ENCODE measurements around the gene DPP3. TPM values are rescaled to one million over a fixed set of nuclear protein-coding genes. Genes with fewer than 3 reads are reported as not detected.

Gene DPP3
- total RNA-seq, 1 experiment from 2014 or later: 180 TPM

DNA sequence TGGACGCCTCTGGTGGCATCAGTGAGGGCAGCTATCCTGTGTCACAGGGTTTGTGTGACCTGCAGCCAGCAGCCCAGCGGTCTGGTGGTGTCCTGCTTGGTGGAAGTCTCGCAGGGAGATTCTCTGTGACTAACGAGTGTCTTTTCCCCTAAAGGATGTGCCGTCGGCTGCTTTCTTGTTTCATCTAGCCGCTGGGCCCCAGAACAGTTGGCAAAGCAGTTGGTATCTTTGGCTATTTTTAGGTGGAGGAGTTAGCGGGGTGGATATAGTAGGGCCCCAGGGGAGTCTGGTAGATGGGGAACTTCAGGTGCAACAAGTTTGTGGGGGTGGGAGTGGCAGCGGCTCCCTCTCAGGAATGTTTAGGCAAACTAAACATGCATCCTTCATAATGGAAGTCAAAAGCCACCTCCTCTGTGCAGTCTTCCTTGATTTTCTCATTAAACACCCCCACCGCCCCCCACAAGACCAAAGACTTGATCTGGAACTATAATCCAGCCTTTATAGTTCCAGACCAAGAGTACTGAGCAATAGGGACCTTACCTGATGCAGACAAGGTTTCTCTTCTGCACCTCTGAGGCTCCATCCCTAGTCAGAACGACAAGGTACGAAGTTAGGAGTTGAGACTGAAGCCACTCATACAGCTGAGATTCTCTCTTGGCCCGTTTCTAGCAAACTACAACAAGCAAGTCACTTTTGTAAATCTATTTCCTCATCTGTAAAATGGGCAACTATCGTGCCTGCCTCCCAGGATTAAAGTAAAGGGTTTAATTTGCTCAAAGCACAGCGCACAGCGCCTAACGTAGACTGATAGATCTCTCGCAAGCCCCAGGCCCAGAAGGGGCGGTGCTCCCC, 14.6 kb upstream of the DPP3 start:
- ChIA-PET CTCF (interaction anchor here (1.0 to 1.1 kb wide), 2 partner anchors 27 to 44 kb away, joined by 3 to 4 read pairs; partner anchors contain the start of gene MRPL11), POLR2A (no interaction called here)
- intact Hi-C loops (cut with micrococcal nuclease; ENCODE audit: unreplicated experiment): no loop called here
- Histone ChIP-seq H3K36me3 (ENCODE audit: control insufficient read depth, insufficient read depth, low read length) (no peaks in the 10 kb centered on the region), H3K4me3 (ENCODE audit: low read depth in 2 of 2, low read length in 2 of 2) (peak overlapping the region; percentile 70 to 82), H3K27me3 (ENCODE audit: control insufficient read depth, insufficient read depth, low read length) (no peaks in the 10 kb centered on the region), H3K27ac (ENCODE audit: low read length) (no peak overlapping the region), H3K4me1 (ENCODE audit: control insufficient read depth, insufficient read depth, low read length) (peaks cover 11% of the 10 kb centered on the region), H3K9me3 (ENCODE audit: control insufficient read depth, insufficient read depth, low read depth, low read length) (no peaks in the 10 kb centered on the region)
- DNase-seq (ENCODE audit: low read depth, low spot score) (no peak), ATAC-seq (no peak)
- in situ Hi-C loops (cut with HindIII; ENCODE audit: low pct_unique_long_range_greater_than_20kb, low sequenced_read_pairs): no loop called here
- TF ChIP-seq, protein P1, sequence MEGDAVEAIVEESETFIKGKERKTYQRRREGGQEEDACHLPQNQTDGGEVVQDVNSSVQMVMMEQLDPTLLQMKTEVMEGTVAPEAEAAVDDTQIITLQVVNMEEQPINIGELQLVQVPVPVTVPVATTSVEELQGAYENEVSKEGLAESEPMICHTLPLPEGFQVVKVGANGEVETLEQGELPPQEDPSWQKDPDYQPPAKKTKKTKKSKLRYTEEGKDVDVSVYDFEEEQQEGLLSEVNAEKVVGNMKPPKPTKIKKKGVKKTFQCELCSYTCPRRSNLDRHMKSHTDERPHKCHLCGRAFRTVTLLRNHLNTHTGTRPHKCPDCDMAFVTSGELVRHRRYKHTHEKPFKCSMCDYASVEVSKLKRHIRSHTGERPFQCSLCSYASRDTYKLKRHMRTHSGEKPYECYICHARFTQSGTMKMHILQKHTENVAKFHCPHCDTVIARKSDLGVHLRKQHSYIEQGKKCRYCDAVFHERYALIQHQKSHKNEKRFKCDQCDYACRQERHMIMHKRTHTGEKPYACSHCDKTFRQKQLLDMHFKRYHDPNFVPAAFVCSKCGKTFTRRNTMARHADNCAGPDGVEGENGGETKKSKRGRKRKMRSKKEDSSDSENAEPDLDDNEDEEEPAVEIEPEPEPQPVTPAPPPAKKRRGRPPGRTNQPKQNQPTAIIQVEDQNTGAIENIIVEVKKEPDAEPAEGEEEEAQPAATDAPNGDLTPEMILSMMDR (IDR thresholded peaks at IDR 0.05): no peak
- no peak for TF ChIP-seq SIN3A (IDR thresholded peaks at IDR 0.05; ENCODE audit: borderline replicate concordance, insufficient read depth, low read depth, low read length)
- TF ChIP-seq POLR2AphosphoS5 (IDR thresholded peaks at IDR 0.05; ENCODE audit: low read depth, low read length): no peak
- TF ChIP-seq, protein P2, sequence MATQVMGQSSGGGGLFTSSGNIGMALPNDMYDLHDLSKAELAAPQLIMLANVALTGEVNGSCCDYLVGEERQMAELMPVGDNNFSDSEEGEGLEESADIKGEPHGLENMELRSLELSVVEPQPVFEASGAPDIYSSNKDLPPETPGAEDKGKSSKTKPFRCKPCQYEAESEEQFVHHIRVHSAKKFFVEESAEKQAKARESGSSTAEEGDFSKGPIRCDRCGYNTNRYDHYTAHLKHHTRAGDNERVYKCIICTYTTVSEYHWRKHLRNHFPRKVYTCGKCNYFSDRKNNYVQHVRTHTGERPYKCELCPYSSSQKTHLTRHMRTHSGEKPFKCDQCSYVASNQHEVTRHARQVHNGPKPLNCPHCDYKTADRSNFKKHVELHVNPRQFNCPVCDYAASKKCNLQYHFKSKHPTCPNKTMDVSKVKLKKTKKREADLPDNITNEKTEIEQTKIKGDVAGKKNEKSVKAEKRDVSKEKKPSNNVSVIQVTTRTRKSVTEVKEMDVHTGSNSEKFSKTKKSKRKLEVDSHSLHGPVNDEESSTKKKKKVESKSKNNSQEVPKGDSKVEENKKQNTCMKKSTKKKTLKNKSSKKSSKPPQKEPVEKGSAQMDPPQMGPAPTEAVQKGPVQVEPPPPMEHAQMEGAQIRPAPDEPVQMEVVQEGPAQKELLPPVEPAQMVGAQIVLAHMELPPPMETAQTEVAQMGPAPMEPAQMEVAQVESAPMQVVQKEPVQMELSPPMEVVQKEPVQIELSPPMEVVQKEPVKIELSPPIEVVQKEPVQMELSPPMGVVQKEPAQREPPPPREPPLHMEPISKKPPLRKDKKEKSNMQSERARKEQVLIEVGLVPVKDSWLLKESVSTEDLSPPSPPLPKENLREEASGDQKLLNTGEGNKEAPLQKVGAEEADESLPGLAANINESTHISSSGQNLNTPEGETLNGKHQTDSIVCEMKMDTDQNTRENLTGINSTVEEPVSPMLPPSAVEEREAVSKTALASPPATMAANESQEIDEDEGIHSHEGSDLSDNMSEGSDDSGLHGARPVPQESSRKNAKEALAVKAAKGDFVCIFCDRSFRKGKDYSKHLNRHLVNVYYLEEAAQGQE (IDR thresholded peaks at IDR 0.05; ENCODE audit: insufficient read depth in 1 of 2, low read depth in 2 of 2, low read length in 1 of 2): no peak
- no peak for TF ChIP-seq TCF7L2 (IDR thresholded peaks at IDR 0.05; ENCODE audit: low read depth, low read length)
- no TSS peak for BruUV-seq (replicated peaks)

DNA sequence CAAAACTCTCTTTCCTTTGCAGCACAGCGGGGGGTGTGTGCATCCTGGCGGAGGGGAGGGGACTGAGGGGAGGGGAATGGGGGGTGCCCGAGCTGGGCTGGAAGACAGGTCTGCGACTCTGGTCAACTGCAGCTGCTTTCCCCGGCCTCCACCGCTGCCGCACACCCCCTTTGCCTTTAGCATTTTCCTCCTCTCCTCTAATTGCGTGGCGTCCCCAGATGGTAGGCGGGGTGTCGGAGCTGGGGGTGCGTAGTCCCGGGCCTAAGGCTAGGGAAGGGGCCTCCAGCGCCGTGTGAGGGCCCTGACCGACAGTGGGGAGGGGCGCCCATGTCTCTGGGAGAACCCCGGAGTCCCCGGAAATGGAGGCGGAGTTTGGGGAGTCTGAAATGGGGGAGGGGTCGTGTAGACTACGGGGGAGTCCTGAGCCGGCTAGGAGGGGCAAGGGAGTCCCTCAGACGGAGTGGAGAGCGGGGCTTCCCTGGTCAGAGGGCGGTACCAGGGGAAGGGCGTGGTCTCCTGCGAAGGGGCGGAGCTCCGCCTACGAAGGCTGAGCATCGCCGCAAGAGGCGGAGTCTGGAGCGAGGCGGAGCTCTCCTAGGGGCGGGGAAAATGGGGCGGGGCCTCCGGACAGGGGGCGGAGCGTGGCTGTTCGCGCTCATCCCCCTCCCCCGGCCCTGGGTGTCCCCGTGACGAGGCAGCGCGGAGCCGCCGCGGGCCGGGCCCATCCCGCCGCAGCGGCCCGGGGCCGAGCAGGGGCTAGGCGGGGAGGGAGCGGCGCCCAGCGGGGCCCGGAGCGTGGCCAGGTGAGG, 13.8 kb upstream of the DPP3 start, which contains the start of gene PELI3:
Gene PELI3, plus strand, starts transcription at position 681 of the 809 bp plus-strand sequence. CDS start 1,224 bp downstream, outside the sequence.
- H3K27ac ChIP-seq (ENCODE audit: low read length): peak within 1 kb of the TSS; percentile 77
- no peak for DNase-seq (ENCODE audit: low read depth, low spot score)

More for the DNA sequence above, 13.8 kb upstream of the DPP3 start, which contains the start of gene PELI3:
- POLR2A ChIA-PET: interaction anchor here (0.6 kb wide), 9 partner anchors 17 to 388 kb away, joined by 3 to 10 read pairs (median 3); partner anchors contain the start of gene RCE1
- CTCF ChIA-PET: interaction anchor here (0.6 to 1.1 kb wide), 15 partner anchors 12 to 1626 kb away, joined by 3 to 10 read pairs (median 4); partner anchors contain the start of genes MRPL11 and ZDHHC24
- peak; percentile 97 for ATAC-seq
- H3K27me3 ChIP-seq (ENCODE audit: control insufficient read depth, insufficient read depth, low read length): no peaks in the 10 kb centered on the region
- in situ Hi-C loops (cut with HindIII; ENCODE audit: low pct_unique_long_range_greater_than_20kb, low sequenced_read_pairs): no loop called here
- H3K9me3 ChIP-seq (ENCODE audit: control insufficient read depth, insufficient read depth, low read depth, low read length): no peaks in the 10 kb centered on the region
- H3K36me3 ChIP-seq (ENCODE audit: control insufficient read depth, insufficient read depth, low read length): no peaks in the 10 kb centered on the region
- intact Hi-C loops (cut with micrococcal nuclease; ENCODE audit: unreplicated experiment): no loop called here
- peaks cover 11% of the 10 kb centered on the region for H3K4me1 ChIP-seq (ENCODE audit: control insufficient read depth, insufficient read depth, low read length)
- TF ChIP-seq, protein P2 (IDR thresholded peaks at IDR 0.05; ENCODE audit: insufficient read depth in 1 of 2, low read depth in 2 of 2, low read length in 1 of 2): no peak
- TF ChIP-seq, protein P1 (IDR thresholded peaks at IDR 0.05): no peak
- TF ChIP-seq SIN3A (IDR thresholded peaks at IDR 0.05; ENCODE audit: borderline replicate concordance, insufficient read depth, low read depth, low read length): no peak; the same call in 1 of the 2 replicates
- peak; percentile 9; the same call in 1 of the 2 replicates for TF ChIP-seq POLR2AphosphoS5 (IDR thresholded peaks at IDR 0.05; ENCODE audit: low read depth, low read length)
- TF ChIP-seq TCF7L2 (IDR thresholded peaks at IDR 0.05; ENCODE audit: low read depth, low read length): no peak
- BruUV-seq (replicated peaks): no TSS peak
- peak within 1 kb of the TSS; percentile 70 to 82 for H3K4me3 ChIP-seq (ENCODE audit: low read depth in 2 of 2, low read length in 2 of 2)

All from Panc1 (cell line).